HG02642 (cell line): ENCODE measurements around the gene JSRP1.

ENCODE experiments used
- ATAC-seq: cut with Tn5 transposase; IDR thresholded peaks from one replicate; pipeline ENCODE4 v1.9.1; 2021; ENCODE audit warnings: mild to moderate bottlenecking; ENCODE audit not compliant: unreplicated experiment, poor library complexity

The JSRP1 gene, protein sequence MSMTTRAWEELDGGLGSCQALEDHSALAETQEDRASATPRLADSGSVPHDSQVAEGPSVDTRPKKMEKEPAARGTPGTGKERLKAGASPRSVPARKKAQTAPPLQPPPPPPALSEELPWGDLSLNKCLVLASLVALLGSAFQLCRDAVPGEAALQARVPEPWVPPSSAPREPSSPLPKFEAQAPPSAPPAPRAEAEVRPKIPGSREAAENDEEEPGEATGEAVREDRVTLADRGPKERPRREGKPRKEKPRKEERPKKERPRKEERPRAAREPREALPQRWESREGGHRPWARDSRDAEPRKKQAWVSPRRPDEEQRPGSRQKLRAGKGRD

DNA sequence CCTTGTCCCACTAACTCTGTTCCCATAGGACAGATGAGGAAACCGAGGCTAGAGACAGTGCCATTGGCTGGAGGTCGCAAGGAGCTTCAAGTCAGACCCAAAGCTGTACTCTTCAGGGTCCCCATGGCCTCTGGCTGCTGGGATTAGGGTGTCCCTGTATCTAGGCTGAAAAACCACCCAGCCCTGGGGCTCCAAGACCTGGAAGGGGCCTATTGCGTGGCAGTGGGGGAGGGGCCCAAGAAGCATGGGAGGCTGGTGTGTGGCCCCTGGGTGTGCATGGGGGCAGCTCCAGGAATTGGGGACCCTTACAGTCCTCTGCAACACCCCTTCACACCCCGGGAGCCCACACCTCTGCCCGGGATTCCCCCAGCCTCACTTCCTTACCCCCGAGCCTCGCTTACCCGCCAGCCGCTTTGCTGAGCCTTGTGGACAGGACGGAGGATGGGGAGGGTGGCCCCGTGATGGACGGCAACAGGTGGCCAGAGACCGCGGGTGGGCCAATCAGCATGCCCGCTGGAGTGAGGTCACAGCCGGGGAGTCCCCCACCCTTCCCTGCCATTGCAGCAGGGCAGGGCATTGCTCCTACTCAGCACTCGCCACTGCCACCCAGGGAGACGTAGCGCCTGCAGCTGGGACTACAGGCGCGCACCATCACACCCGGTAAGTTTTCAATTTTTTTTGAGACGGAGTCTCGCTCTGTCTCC, at the start of gene JSRP1:
JSRP1 (minus strand) TSS at position 436 of the 704 bp plus-strand sequence. CDS start 1,103 bp downstream, outside the sequence.
- no peak for ATAC-seq

DNA sequence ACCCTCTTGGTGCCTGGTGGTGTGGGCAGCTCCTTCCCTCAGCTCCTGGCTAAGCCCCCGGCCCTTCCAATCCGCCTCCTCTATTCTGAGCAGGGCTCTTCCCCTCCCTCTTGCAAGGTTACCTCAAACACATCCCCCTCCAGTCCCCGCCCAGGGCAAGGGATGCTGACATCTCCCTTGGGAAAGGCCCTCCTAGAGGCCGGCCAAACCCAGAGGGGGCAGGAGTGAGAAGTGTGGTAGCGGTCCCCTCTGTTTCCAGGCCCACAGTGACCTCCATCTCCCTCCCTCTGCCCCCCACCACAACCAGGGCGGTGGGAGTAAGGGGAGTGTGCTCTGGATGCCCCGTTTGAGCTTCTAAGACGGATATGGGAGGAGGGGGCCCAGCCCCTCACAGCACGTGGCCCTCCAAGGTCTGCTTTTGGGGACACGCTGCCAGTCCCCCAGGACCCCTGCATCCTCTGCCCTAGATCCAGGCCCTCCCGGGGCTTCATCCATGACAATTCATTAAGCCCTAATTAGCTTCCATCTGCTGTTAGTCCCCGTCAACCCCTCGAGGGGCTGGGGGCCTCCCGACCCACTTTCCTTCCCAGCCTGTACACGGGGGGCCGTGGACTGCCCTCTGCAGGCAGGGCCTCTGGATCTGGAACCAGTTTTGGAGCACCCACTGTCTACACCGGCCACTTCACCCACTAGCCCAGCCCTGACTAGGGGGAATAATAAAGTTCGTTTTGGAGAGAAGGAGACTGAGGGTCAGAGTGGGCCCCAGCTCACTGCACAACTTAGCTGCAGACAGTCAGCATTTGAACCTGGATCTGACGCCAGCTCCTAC, 49.4 kb upstream of the JSRP1 start:
- ATAC-seq: no peak

DNA sequence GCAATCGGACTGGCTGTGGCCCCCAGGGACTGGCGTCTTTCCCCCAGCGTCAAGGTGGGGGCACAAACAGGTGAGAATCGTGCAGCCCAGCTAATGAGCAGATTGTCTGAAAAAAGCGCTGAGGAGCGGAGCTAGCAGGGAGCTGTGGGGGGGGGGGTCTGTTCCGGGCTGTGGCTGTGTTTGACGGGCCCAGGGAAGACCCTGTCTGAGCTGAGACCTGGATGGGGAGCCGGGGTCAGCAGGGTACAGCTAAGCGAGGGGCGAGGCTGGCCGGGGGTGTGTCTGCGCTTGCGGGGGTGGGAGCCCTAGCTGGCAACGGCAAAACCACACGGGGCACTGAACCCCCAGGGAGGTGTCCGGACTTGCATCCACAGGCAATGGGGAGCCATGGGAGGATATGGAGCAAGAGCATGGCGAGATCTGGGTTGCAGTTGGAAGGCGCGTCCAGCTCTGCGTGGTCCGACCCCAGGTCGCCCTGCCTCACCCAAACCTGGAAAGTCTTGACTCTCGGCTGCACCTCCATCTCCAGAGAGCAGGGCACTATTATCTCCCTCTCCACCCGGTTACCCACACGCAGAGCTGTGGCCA, 47.1 kb upstream of the JSRP1 start:
- no peak for ATAC-seq

DNA sequence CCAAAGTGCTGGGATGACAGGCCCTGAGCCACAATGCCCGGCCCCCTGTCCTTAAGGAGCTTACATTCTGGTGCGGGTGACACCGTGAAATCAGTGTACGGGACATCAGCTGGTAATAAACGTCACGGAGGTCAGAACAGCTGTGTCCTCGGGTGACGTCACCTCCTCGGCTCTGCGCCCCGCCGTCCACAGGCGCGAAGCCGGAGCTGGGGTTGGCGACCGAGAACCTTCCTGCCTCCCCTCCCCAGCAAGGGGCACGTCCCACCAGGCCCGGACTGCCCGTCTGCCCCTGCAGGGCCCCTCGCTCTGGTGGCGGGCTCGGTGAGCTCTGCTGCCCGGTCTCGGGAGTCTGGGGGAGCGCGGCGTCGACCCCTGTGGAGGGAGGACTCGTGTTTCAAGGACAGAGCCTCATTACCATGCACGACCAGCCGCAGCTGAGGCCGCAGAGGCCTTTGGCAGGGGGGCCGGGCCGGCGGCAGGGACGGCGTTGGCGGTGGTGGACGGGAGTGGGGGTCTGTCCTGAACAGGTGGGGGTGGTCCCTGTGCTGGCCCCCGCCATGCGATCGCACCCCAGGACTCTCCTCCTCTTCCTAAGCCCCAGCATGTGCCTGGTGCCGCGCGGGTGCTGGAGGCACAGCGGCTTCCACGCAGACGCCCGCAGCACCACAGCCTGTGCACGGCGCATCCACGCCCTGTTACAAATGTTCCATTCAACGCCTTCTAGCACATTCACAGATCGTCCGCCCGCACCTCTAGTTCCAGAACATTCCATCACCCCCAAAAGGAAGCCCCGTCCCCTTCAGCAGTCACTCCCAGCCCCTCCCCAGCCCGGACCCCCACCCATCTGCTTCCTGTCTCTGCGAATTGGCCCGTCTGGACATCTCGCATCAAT, 46.3 kb upstream of the JSRP1 start:
- ATAC-seq: no peak

DNA sequence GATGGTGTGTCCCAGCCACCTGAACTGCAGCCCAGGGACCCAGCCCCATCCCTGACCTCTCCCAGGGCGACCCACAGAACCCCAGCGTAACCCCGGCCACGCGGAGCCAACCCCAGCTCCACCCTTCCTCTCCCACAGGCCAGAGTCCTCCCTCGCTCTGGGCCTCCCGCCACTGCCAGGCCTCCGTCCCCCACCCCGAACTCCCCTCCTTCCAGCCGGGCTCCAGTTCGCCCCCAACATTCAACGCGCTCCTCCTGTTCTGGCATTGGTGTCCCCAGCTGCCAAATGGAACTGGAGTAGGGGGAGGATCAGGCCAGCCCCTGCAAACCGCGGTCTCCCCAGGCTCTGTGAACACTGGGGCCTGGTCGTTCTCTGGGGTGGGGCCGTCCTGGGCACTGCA, 44.3 kb upstream of the JSRP1 start:
- ATAC-seq: no peak

DNA sequence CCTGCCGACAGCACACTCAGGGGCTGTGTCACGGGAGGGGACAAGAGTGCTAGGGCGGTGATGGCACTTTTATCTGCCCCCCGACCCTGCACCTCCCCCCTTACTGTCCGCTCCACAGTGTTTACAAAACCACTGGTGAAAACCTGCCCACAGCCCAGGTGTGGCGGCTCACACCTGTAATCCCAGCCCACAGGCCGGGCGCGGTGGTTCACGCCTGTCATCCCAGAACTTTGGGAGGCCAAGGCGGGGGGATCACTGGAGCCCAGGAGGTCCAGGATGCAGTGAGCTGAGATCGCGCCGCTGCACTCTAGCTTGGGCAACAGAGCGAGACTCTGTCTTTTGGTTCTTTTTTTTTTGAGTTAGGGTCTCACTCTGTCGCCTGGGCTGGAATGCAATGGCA, 39.9 kb upstream of the JSRP1 start:
- ATAC-seq: no peak

DNA sequence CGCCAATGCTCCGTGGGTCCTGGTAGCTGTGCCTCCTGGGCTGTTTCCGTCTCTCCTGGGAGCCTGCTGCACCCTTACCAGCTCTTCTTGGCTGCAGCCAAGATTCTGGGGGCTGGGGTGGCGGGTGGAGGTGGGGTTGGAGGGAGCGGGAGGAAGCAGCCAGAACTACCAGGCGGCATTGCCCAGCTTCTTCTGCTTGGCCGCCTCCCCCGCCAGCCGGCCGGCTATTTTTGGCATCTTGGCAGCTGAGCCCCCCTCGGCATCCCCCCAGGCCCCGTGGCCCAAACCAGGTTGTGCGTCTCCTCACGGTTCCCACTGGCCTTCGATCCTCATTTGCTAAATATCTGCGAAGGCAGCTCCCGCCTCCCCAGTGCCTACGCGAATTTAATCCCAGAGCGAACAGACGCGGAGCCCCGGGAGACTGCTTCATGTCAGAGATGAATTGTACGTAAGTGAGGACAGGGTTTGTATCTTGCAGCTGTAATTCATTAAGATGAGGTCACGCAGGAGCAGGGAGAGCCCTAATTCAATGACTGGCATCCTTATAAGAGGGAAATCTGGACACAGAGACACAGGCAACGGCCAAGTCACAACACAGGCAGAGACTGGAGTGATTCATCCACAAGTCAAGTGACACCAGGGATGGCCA, 38.6 kb upstream of the JSRP1 start:
- ATAC-seq: no peak

DNA sequence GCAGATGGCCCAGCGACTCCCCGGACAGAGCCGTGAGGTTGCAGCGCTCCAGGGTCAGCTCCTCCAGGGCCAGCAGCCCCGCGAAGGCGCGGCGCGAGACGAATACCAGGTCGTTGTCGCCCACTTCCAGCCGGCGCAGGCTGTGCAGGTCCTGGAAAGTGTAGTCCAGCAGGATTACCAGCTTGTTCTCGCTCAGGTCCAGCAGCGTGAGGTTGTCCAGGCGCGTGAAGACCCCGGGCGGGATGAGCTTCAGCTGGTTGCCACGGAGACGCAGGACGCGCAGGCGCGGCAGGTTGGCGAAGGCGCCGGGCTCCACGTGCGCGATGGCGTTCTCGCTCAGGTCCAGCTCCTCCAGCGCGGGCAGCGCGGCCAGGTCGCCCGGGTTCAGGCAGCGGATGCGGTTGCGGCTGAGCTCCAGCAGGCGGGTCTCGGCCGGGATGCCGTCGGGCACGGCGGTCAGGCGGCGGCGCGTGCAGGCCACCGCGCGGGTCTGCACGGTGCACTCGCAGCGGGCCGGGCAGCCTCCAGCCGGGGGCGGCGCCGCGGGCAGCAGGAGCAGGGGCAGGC, 35.1 kb upstream of the JSRP1 start:
- no peak for ATAC-seq

DNA sequence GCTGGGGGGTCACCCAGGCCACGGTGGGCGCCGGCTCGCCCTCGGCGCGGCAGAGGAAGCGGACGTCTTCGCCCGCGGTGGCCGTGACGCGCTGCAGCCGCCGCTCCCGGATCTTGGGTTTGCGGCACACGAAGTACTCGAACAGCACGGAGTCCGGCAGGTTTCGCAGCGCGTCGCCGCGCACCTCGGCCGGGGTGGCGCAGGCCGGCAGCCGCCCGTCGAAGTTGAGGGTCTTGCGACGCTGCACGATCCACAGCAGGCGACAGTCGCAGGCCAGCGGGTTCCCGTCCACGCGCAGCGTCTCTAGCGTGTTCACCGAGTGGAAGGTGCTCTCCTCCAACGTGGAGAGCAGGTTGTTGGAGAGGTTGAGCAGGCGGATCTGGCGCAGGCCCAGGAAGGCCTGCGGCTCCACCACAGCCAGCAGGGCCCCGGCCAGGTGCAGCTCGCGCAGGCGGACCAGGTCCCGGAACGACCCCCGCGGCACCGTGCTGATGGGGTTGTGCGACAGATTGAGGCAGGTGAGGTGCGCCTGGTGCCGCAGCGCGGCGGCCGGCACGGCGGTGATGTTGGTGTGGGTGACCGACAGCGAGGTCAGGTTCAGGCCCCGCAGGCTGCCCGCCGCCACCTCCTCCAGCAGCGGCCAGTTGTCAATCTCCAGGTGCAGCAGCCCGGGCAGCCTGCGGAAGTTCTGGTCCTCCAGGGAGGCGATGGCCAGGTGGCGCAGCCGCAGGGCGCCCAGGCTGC, 34.4 kb upstream of the JSRP1 start:
- no peak for ATAC-seq

DNA sequence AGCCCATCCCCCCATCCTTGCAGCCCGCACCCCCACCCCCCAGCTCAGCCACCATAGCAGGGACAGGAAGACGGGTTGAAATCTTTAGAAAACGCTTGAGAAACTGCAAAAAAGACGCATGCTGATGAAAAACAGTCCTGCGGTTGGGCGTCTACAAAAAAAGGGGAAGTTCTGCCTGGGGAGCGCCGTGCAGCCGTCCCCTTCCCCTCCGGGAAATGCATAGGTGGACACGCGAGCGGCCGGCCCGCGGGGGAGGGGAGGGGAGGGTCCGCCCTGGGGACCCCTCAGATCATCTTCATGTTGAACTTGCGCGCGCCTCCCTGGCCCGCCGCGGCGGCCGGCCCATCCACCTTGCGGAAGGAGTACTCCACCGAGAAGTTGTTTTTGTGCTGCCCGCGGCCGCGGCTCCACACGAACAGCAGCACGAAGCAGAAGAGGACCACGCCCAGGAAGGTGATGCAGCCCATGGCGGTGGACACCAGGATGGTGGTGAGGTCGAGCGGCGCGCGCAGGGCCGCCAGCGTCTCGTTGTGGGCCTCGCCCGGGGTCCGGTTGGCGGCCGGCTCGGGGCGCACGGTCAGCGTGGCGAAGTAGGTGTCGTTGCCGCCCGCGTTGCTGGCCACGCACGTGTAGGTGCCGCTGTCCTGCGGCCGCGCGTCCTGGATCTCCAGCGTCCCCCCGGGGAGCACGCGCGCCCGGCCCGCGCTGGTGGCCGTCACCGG, 33.7 kb upstream of the JSRP1 start:
- no peak for ATAC-seq

DNA sequence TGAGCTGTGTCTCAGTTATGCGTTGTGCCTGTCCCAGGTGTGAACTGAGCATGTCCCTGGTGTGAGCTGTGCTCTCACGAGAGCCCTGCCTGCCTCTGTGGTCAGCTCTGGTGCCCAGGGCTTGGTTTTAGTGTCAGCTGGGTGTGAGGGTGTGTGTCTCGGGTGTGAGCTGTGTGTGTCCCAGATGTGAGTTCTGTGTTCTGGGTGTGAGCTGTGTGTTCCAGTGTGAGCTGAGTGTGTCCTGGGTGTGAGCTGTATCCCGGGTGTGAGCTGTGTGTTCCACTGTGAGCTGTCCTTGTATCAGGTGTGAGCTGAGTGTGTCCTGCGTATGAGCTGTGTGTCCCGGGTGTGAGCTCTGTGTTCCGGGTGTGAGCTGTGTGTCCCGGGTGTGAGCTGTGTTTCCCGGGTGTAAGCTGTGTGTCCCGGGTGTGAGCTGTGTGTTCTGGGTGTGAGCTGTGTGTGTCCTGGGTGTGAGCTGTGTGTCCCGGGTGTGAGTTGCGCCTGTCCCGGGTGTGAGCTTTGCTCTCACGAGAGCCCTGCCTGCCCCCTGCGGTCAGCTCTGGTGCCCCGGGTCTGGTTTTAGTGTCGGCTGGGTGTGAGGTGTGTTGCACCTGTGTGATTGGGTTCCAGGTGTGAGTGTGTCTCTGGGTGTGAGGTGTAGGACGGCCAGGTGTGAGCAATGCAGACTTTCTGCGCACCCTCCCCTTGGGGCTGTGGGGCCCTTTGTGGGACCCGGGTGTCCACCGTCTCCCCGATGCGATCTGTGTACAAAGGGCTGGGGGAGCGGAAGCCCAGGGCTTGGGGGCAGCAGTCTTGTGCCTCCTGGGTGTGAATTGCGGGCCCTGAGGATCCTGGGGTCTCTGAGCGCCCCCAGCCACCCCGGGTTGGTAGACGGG, 32.8 kb upstream of the JSRP1 start:
- no peak for ATAC-seq

DNA sequence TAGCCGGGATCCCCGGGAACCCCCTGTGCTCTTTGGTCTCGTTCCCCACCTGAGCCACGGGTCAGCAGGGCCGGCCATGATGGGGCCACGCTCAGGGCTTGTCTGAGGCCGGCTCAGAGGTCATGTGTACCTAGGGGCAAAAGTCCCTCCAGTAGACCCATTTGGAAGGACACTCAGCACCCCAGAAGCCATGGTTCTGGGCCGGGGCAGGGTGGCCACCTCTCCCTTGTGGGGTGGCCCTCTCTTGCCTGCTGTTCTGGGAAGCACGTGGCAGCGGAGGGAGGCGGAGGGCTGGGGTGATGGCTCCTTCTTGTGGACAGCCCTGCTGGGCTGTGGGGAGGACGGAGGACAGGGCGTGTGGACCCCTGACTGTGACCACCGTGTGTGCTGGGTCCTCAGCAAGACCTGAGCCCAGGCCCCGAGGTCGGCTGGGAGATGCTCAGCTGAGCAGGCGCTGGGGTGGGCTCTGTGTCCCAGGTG, 32.2 kb upstream of the JSRP1 start:
- no peak for ATAC-seq

DNA sequence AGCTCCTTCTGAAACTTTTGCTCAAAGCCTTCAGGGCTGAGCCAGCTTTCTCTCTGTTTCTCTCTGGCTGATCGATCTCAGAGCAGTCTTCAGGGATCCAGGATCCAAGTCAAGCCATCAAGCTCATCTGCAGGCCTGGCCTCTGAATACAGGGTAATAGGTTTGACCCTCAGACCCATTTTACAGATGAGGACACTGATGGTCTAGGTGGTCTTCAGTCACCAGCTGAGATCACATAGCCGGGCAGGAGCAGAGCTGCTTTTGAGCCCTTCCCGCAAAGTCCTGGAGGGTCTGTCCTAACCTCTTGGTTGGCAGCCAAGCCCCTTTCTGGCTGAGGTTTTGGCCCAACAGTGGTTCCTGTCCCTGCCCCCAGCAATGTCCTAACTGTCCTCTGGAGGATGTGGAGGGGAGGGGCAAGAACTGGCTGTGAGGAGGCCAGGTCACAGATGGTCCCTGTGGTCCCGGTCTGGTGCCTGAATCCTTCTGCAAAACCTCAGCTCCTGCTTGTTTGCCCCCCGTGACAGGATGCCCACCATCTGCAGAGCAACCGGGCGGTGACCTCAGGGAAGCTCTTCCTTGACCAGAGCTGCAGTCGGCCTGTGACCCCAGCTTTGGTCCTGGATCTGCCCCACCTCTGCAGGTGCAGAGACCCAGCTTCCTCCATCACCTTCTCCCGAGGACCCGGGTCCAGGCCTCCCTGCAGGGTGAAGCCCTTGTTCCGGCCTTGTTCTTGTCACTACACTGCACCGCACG, 31.5 kb upstream of the JSRP1 start:
- no peak for ATAC-seq

DNA sequence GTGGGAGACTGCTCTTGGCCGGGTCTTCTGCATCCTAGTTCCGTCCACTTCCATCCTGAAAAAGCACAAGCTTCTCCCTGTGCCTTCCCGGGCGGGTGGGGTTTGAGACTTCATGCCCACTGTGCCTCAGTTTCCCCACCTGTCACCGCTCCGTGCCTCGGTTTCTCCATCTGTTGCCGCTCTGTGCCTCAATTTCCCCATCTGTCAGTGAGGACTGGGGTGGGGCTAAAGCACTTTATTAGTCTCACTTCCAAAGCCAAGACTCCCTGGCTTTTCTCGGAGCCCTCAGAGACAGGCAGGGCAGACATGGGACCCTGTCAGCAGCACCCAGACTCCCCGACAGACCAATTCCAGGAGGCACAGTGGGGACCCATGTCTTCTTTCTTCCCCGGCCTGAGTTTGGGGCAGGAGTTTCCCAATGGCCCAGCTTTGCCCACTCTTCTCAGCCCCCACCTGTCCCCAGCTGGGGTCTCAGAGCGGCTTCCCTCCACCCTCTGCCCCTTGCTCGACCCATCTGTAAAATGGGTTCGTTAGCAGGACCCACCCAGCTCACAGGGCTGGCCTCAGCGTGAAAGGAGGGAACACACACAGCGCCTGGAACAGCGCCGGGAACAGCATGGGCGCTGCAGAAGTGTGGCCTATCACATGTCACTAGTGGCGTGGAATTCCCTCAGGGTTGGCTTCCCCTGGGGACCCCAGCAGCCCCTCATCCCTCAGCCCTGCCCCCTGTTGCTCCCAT, 30.4 kb upstream of the JSRP1 start:
- ATAC-seq: no peak

DNA sequence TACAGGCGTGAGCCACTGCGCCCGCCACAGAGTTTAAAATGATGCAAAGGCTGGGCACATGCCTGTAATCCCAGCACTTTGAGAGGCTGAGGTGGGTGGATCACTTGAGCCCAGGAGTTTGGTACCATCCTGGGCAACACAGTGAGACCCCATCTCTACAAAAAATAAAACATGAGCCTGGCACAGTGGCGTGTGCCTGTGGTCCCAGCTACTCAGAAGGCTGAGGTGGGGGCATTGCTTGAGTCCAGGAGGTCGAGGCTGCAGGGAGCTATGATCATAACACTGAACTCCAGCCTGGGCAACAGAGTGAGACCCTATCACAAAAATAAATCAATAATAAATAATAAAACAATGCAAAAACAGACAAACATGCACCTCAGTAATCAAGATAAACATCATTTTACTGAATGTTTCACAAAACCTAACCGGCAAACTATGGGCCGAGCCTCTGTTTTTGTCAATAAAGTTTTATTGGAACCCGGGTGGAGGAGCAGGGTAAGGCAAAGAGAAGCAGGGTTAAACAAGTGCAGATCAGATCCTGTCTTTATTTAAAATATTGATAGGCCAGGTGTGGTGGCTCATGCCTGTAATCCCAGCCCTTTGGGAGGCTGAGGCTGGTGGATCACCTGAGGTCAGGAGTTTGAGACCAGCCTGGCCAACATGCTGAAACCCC, 27.8 kb upstream of the JSRP1 start:
- no peak for ATAC-seq
